Nephron progenitor cell (in vitro differentiated cells): ENCODE measurements around the gene STXBP5L.
"Not testable (repeated sequence)": the region's sequence is repeated elsewhere in the genome, so short reads cannot be mapped to it uniquely, and the experiment has no call there.

Experiments used
- DNase-seq: peaks from one replicate; pipeline ENCODE4 v3.0.0; 2021
- H3K27ac Mint-ChIP-seq: 2 replicates; pipeline ENCODE4 v1.8.0; 2021; ENCODE audit warnings: mild to moderate bottlenecking, moderate library complexity, mixed read lengths
- H3K27me3 Mint-ChIP-seq: 2 replicates; pipeline ENCODE4 v1.8.0; 2021; ENCODE audit warnings: mild to moderate bottlenecking, low read depth, mixed read lengths; ENCODE audit not compliant: poor library complexity
- H3K36me3 Mint-ChIP-seq: 2 replicates; pipeline ENCODE4 v1.8.0; 2021; ENCODE audit warnings: low read depth, mixed read lengths
- H3K4me1 Mint-ChIP-seq: 2 replicates; pipeline ENCODE4 v1.8.0; 2021; ENCODE audit warnings: mixed read lengths
- H3K4me3 Mint-ChIP-seq: 2 replicates; pipeline ENCODE4 v1.8.0; 2021; ENCODE audit warnings: mild to moderate bottlenecking, moderate library complexity, mixed read lengths
- H3K9me3 Mint-ChIP-seq: 2 replicates; pipeline ENCODE4 v1.8.0; 2021; ENCODE audit warnings: mild to moderate bottlenecking, moderate library complexity, mixed read lengths
- CTCF ChIP-seq: fragments of 200-600 bp; sonication (generic); IDR thresholded peaks from 2 replicates; pipeline ENCODE4 v1.5.0; 2021; ENCODE audit warnings: antibody characterized with exemption

STXBP5L gene

DNA sequence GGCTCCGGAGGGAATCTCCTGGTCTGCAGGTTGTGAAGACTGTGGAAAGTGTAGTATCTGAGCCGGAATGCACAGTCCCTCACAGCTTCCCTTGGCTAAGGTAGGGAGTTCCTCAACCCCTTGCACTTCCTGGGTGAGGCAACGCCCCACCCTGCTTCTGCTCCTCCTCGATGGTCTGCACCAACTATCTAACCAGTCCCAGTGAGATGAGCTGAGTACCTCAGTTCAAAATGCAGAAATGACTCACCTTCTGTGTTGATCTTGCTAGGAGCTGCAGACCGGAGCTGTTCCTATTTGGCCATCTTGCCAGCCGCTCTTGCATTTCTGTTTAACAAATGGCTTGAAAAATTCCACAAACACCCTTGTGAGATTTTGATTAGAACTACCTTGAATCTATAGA, 156.1 kb downstream of the STXBP5L start:
- H3K9me3 Mint-ChIP-seq: no peaks in the 10 kb centered on the region
- TF ChIP-seq CTCF: no peak
- H3K27ac Mint-ChIP-seq: no peak overlapping the region
- H3K4me1 Mint-ChIP-seq: peaks cover 10% of the 10 kb centered on the region
- H3K4me3 Mint-ChIP-seq: no peak overlapping the region
- no peaks in the 10 kb centered on the region for H3K36me3 Mint-ChIP-seq
- no peak for DNase-seq
- no peaks in the 10 kb centered on the region for H3K27me3 Mint-ChIP-seq

GRCh38 chr3:121072133-121072532, 164.1 kb downstream of the STXBP5L start:
- Mint-ChIP-seq H3K4me1 (no peaks in the 10 kb centered on the region), H3K36me3 (no peaks in the 10 kb centered on the region), H3K27me3 (peaks cover 9% of the 10 kb centered on the region), H3K4me3 (no peak overlapping the region), H3K9me3 (peaks cover 11% of the 10 kb centered on the region), H3K27ac (no peak overlapping the region)
- TF ChIP-seq CTCF: no peak
- no peak for DNase-seq

DNA sequence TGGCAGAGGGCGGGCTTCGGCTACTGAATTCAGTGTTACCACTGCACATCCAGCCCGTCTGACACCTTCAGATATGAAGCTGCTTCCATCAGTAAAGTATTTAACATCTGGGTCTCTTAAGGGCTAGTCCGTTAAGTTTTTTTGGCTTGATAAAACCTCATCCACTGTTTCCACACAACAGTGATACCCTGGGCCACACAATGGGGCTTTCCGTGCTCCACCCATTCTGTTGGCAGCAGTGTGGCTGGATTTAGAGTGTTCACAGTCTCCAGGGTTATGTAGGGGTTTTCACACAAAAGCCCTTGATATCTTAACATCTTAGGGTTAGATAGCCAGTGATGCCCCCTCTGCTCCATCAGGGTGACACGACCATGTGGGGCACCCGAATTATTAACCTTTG, 165.0 kb downstream of the STXBP5L start:
- peaks cover 20% of the 10 kb centered on the region for H3K9me3 Mint-ChIP-seq
- DNase-seq: no peak
- no peaks in the 10 kb centered on the region for H3K4me1 Mint-ChIP-seq
- no peak overlapping the region for H3K27ac Mint-ChIP-seq
- no peaks in the 10 kb centered on the region for H3K36me3 Mint-ChIP-seq
- no peak for TF ChIP-seq CTCF
- no peak overlapping the region for H3K4me3 Mint-ChIP-seq
- H3K27me3 Mint-ChIP-seq: peaks cover 14% of the 10 kb centered on the region

DNA sequence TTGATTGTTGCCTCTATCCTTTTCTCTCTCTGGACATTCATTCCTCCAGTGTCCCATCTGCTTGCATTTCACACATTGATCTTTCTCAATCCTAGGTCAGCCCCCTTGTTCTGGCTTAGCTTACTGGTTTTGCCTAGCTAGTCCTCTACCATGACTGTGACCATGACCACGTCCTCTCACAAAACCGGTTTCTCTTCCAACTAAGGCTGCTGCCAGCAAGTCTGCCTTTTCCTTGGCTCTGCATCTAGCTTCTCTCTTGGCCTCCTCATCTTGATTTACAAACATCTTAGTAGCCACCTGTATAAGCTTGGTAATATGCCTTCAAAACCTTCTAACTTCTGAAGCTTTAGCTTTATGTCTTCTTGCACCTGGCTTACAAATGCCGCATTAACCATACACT, 167.2 kb downstream of the STXBP5L start:
- no peak for DNase-seq
- H3K36me3 Mint-ChIP-seq: no peaks in the 10 kb centered on the region
- TF ChIP-seq CTCF: no peak
- H3K27ac Mint-ChIP-seq: no peak overlapping the region
- H3K27me3 Mint-ChIP-seq: peaks cover 14% of the 10 kb centered on the region
- peaks cover 27% of the 10 kb centered on the region for H3K9me3 Mint-ChIP-seq
- no peaks in the 10 kb centered on the region for H3K4me1 Mint-ChIP-seq
- no peak overlapping the region for H3K4me3 Mint-ChIP-seq

DNA sequence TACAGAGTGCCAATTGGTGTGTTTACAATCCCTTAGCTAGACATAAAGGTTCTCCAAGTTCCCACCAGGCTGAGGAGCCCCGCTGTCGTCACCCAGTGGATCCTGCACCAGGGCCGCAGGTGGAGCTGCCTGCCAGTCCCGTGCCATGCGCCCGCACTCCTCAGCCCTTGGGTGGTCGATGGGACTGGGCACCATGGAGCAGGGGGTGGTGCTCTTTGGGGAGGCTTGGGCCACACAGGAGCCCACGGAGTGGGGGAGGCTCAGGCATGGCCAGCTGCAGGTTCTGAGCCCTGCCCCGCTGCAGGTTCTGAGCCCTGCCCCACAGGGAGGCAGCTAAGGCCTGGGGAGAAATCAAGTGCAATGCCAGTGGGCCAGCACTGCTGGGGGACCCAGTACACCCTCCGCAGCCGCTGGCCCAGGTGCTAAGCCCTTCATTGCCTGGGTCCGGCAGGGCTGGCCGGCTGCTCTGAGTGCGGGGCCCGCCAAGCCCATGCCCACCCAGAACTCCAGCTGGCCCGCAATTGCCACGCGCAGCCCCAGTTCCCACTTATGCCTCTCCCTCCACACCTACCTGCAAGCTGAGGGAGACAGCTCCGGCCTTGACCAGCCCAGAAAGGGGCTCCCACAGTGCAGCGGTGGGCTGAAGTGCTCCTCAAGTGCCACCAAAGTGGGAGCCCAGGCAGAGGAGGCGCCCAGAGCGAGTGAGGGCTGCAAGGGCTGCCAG, 170.5 kb downstream of the STXBP5L start:
- not testable (repeated sequence) for H3K36me3 Mint-ChIP-seq, H3K4me1 Mint-ChIP-seq, DNase-seq, H3K27ac Mint-ChIP-seq, H3K4me3 Mint-ChIP-seq
- Mint-ChIP-seq H3K27me3 (peaks cover 12% of the 10 kb centered on the region), H3K9me3 (peaks cover 39% of the 10 kb centered on the region)

DNA sequence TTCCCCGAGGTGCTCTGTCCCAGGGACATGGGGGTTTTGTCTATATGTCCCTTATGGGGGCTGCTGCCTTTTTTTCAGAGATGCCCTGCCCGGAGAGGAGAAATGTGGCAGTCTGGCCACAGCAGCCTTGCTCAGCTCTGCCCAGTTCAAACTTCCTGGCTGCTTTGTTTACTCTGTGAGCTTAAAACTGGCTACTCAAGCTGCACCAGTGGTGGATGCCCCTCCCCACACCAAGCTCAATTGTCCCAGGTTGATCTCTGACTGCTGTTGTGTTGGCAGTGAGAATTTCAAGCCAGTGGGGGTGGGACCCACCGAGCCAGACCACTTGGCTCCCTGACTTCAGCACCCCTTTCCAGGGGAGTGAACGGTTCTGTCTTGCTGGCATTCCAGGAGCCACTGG, 188.9 kb downstream of the STXBP5L start:
- peak overlapping the region; percentile 37 for H3K4me3 Mint-ChIP-seq
- no peak for TF ChIP-seq CTCF
- H3K27me3 Mint-ChIP-seq: peaks cover 4% of the 10 kb centered on the region
- H3K36me3 Mint-ChIP-seq: no peaks in the 10 kb centered on the region
- DNase-seq: peak; percentile 20
- no peak overlapping the region for H3K27ac Mint-ChIP-seq
- peaks cover 17% of the 10 kb centered on the region for H3K4me1 Mint-ChIP-seq
- H3K9me3 Mint-ChIP-seq: peaks cover 28% of the 10 kb centered on the region

- H3K27ac Mint-ChIP-seq, H3K4me3 Mint-ChIP-seq, H3K36me3 Mint-ChIP-seq, H3K27me3 Mint-ChIP-seq, DNase-seq, H3K9me3 Mint-ChIP-seq, H3K4me1 Mint-ChIP-seq: not testable (repeated sequence)
Measured at GRCh38 chr3:121111086-121111485, 203.1 kb downstream of the STXBP5L start.
